Non-pigmented ciliary epithelial cell (primary cell): ENCODE data around the gene B9D2.

Experiments used
- DNase-seq: peaks from one replicate; pipeline ENCODE4 v3.0.0-alpha.2; 2010; ENCODE audit warnings: low read depth

Gene B9D2

GRCh38 chr19:41309180-41310032 is 54.5 kb downstream of the B9D2 start:
- no peak for DNase-seq

DNA sequence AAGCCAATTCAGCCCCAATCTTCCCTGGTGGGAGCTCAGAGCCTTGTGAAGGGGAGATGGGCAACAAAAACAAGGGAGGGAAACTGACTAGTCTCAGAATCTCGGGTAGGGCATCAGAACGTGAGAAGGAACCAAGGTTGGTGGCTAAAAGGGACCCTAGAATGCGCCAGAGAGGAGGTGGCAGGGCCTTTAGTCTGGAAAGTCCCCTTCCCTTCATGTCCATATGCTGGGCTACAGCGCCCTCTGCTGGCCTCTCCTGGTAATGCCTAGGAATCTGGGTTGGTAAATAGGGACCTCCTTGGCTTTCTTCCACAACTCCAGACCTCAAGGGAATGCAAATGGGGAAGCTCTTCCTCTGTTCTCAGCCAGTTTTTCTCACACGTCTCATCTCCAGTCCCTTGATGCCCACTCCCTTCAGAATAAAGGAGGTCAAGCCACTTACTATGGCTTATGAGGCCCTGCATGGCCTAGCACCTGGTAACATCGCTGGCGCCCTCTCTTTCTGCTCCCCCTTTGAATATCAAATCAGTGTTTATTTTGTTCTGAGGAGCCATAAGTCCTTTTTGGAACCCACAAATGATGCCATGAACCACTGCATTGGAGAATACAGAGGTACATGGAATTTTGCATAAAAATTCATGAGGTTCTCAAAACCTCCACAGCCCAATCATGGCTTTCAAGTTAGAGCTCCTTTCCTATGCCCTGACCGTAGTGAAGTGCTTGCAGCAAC is 55.3 kb downstream of the B9D2 start:
- no peak for DNase-seq

DNA sequence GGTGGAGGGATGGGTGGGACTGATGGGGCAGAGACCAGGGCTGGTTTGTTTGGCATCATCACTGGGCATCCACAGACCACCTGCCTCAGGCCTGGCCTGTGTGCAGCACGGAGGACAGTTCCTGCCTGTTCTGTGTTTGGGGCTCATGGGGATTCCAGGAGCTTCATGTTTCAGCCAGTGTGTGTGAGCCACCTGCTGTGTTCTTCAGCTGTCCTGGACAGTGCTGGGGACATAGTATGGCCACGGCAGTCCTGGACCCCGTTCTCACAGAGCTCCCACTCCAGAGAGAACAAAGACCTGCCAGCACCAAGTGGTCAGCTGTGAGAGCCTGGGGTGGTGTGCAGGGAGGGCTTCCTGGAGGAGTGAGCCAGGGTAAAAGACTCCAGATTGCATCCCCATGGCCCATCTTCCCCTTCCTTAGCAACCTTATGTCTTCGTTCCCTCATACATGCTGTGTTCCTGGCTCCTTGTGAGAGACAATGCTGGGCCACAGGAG is 55.9 kb downstream of the B9D2 start:
- DNase-seq, result no peak

DNA sequence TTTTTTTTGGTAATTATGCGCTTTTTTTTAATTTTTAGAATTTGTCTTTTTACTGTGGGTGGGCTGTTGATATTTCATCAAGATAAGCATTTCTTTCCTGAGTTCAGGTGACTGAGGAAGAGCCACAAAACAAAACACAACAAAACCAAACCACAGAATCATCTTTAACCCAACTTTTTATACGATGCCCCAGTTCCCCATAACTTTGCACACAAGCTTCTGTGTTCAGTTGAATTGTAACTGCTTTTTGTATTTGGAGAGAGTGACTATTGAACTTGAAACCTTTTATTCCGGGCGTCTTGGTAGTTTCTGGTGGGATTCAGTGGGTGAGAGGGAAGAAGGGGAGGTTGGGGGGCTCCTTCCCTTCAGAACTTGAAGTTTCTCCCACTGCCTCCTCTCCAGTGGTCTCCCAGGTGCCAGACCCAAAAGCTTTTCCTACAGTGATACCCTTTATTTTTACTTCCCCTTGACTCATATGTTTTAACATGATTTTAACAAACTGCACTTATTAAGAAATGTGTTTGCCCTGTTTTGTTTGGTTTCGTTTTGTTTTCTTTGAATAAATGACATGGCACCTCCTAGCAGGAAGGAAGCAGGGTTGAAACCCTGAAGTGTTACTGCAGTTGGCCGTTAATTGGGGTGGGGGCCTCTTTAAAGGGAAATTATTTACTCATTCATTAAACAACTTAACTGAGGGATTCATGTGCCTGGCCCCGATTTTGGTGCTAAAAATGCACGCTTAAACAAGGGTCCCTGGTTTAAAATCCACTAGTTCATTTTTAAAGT is 56.7 kb downstream of the B9D2 start:
- no peak for DNase-seq

GRCh38 chr19:41305927-41306793 is 57.8 kb downstream of the B9D2 start:
- DNase-seq, result no peak

DNA sequence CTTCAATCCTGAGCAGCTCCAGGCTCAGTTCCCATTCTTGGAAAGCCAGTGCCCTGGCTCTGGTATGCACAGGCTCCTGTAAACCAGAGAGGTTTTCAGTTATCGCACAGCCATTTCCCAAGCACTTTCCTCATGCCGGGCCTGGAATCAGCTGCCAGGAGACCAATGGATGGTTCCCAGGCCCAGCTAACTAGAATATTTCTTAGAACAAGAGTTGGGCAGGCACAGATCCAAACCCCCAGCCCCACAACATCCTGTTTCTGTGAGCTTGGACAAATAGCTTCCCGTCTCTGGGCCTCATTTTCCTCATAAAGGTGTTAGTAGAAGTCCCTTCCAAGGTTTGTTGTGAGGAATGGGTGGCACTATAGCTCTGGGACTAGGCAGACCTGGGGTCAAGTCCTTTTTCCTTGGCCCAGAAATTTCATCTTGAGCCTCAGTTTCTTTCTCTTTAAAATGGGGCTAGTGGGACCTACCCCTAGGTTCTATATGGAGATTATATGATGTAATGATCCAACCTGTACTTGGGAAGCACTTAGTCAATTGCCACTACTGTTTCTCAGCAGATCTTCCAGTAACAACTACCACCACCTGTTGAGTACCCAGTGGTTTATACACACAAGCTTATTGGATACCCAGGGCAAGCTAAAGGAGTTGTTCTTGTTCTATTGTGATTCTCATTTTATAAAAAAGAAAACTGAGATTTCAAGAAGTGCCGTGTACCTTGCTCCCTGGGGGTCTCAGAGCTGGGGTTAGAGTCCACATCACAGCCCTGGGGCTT is 59.1 kb downstream of the B9D2 start:
- no peak for DNase-seq
